SIG-M5 treated with dmso at 0.1 percent for 504 hours (cell line): Measurements from ENCODE around the gene B3GNT3.

ENCODE experiments used
- DNase-seq: peaks from one replicate; lab custom pipeline; 2025; ENCODE audit not compliant: unreplicated experiment; lab: John Stamatoyannopoulos, UW

B3GNT3 gene

DNA sequence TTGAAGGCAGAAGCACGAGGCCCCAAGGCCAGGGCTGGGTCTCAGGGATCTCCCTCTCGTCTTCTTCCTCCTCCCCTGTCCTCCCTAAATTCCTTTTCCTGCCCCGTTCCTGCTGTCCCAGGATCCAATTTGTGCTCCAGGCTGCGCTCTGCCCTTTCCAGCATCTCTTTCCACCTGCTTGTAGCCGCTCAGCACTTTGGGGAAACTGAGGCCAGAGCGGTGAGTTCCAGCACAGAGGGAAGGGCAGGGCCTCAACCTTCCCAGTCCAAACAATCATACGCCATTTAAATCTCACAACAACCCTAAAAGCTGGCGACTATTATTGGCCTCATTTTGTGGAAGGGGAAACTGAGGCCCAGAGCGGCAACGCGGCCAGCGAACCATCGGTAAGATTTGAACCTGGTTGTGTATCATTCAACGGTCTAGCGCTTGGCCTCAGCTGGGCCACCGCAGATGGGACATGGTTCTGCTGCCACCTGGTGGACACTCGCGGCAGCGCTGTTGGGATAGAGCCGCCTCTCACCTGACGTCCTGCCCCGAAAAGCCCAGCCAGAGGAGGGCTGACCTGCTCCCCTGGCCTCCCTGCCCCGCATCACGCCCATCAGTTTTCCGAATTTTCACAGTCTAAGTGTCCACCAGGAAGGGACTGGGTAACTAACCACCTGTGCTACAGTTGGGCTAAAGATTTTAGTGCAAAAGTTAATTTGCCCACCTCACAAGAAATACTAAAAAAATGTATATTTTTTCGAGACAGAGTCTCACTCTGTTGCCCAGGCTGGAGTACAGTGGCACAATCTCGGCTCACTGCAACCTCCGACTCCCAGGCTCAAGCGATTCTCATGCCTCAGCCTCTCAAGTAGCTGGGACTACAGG is 60.6 kb downstream of the B3GNT3 start:
- peak; percentile 71 for DNase-seq

DNA sequence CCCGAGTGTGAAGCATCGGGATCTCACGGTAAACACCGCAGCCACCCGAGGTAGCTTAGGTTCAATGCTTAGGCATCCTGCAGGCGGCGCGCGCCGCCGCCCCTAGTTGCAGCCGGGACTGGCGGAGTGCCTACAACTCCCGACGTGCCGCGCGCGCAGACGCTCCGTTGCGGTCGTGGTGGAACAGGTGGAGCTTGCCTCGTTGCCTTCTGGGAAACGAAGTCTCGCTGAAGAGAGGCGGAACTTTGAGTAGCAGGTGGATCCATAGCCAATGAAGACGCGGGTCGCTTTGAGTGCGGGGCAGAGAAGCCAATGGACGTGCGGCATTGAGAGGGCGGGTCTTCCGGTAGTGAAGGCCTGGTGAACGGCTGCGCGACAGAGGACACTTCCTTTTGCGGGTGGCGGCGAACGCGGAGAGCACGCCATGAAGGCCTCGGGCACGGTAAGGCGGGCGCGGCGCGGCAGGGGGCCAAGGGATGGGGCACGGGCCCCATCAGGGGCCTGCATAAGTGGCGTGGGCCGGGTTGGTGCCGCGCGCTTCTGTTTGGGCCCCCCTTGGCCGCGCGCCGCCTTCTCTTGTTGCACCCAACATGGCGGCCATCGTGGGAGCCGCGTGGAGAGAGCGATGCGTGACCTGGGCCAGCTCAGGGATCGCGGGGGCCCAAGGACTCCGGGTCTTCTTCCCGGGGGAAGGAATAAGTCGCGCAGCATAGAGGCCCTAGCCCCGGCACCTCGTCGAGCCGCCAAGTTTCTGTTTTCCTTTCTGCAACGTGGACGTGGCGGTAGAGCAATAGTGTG is 64.8 kb downstream of the B3GNT3 start, which contains the start of gene RPL18A:
RPL18A (plus strand) TSS at position 378 of the 798 bp plus-strand sequence; CDS start at position 425, 47 bp downstream.
- peak; percentile 99 for DNase-seq

DNA sequence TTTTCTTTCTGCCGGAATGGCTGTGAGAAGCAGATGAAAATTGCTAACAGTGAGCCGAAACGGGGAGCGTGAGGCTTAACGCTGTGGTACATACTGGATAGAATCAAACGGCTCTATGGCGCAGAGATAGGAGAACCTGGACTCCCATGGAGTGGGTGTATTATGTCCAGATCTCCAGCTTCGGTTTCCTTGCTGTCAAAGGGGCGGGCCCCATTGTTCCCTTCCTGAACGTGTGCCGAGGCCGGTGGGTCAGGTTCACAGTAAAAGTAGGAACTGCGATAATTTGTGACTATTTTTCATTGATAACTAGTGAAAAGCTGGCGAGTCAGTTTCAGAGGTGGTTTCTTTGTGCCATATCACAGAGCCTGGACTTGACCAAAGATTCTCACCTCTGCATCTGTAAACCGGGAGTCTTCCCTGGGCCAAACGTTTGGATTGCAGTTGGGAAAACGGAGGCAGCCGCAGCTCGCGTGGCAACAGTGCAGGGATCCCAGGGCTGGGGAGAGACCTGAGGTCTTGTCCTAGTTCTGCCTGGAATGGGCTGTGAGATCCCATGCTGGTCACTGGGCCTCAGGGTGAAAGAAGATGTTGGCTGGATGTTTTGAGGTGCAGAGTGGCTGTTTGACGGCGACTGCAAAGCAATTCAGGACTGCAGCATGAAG is 65.5 kb downstream of the B3GNT3 start:
- no peak for DNase-seq

DNA sequence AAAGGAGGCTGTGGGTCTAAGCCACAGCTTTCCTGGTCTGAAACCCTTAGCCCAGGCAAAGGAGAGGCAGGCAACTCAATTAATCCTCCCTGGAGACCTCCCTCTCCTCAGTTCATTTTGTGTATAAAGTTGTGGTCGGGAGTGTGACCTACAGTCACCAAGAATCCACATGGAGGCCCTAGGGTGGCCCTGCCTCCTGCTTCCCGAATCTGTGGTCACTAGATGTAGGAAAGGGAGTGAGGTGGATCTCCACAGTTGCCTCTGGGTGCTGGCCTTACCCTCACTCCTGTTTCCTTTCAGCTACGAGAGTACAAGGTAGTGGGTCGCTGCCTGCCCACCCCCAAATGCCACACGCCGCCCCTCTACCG is 66.0 kb downstream of the B3GNT3 start:
- no peak for DNase-seq

DNA sequence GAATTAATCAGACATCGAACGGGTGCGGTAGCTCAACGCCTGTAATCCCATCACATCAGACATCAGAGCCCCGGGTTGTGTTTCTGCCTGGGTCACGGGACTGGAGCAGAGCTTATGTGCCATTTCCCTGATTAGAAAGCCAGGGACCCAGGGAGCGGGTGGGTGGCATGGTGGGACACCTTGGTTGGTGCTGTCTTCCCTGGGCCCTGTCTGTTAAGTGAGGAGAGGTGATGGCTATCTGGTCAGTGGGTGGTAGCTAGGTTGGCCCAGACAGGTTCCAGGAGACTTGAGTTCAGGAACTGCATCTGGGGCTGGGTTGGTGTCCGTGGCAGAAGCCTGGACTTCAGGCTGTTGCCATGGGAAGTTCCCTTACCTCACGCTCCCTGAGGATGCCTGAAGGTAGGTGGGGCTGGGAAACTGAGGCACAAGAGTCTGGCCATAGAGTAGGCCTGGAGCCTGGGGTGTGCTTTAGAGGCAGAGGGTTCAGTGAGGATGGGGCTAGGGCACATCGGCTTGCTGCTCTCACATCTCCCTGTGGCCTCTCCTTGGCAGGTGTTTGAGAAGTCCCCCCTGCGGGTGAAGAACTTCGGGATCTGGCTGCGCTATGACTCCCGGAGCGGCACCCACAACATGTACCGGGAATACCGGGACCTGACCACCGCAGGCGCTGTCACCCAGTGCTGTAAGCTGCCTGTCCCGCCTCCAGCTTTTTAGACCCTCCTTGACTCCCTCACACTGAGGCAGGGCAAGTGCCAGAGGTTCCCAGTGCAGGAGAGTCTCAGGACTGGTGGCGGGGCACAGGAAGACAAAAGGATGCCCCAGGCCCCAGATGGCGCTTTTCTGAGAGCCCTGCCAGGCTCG is 66.8 kb downstream of the B3GNT3 start:
- no peak for DNase-seq

DNA sequence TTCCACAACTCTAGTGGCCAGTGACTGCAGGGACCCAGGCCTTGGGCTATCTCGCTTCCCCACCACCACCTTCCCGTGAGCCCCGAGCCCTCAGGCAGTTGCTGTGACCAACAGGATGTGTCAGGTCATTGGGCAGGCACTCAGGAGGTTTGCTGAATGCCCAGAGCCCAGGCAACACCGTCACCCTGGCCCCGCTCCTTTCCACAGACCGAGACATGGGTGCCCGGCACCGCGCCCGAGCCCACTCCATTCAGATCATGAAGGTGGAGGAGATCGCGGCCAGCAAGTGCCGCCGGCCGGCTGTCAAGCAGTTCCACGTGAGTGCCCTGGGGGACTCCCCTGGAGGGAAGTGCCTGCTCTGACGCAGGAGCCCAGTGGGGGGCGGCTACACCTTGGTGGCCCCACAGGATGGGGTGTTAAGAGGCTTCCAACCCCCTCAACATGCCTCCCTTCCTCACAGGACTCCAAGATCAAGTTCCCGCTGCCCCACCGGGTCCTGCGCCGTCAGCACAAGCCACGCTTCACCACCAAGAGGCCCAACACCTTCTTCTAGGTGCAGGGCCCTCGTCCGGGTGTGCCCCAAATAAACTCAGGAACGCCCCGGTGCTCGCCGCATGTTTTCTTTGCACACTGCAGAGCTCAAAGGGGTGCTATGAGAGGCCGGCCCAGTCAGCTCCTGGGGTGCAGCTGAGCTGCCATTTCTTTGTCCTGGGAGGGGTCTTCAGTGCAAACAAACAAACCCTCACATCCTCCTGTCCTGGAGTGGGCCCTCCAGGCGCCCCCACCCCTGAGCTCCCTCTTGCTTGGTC is 68.0 kb downstream of the B3GNT3 start:
- no peak for DNase-seq
